ENCODE results near the gene ESYT3.
"Not testable (repeated sequence)": the region's sequence is repeated elsewhere in the genome, so short reads cannot be mapped to it uniquely, and the experiment has no call there.

Gene ESYT3

GRCh38 chr3:138495638-138496037 is 61.2 kb downstream of the ESYT3 start:
- DNase-seq = not testable (repeated sequence)

DNA sequence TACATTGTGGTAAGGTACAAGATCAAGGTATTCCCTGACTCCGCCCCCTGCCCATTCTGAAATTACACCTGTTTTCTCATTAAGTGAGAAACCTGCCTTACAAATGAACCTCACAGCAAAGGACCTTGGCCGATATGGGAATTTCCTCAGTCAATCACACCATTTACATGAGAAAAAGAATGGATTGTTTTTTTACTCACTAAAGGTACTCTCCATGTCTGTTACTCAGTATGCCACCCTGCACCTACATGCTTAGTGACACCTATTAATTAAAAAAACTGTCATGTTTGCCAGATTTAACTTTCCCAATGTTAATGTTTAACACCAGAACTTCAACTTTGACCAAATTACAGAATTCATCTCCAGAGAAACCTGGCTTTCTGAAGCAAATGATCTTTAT is 62.0 kb downstream of the ESYT3 start:
- no peak for DNase-seq

- DNase-seq = no peak
Measured at GRCh38 chr3:138497021-138497420, 62.6 kb downstream of the ESYT3 start.

GRCh38 chr3:138497851-138498250 is 63.4 kb downstream of the ESYT3 start:
- DNase-seq = no peak

GRCh38 chr3:138498991-138499390 is 64.6 kb downstream of the ESYT3 start:
- DNase-seq = no peak

GRCh38 chr3:138507524-138507923 is 73.1 kb downstream of the ESYT3 start:
- no peak for DNase-seq

DNA sequence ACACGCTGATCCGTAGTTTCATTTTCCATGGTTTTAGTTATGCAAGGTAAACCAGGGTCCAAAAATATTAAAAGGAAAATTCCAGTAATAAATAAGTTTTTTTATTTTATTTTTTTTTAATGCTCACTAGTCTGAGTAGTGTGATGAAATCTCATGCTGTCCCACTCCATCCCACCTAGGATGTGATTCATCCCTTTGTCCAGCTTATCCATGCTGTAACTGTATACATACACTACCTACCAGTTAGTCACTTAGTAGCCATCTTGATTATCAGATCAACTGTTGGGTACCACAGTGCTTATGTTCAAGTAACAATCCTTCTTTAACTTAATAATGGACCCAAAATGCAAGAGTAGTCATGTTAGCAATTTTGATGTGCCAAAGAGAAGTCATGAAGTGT is 75.2 kb downstream of the ESYT3 start:
- DNase-seq = no peak

DNA sequence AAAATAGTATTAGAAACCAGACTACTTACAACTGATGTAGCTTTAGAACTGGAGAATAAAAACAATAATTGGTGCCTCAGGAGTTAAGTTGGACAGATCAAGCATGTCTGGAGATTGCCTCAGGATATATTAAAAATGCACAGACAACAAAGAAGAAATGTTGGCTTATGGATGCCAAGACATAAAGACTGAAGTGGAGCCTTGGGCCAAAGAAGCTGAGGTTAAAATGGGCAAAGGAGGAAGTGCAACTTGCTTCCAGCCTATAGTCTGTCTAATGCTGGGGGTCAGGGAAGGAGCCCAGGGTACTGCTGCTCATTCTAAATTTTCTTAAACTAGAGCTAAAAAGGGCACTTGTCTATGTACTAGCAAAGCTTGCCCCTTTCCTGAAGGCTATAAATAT is 77.5 kb downstream of the ESYT3 start:
- DNase-seq = no peak

DNA sequence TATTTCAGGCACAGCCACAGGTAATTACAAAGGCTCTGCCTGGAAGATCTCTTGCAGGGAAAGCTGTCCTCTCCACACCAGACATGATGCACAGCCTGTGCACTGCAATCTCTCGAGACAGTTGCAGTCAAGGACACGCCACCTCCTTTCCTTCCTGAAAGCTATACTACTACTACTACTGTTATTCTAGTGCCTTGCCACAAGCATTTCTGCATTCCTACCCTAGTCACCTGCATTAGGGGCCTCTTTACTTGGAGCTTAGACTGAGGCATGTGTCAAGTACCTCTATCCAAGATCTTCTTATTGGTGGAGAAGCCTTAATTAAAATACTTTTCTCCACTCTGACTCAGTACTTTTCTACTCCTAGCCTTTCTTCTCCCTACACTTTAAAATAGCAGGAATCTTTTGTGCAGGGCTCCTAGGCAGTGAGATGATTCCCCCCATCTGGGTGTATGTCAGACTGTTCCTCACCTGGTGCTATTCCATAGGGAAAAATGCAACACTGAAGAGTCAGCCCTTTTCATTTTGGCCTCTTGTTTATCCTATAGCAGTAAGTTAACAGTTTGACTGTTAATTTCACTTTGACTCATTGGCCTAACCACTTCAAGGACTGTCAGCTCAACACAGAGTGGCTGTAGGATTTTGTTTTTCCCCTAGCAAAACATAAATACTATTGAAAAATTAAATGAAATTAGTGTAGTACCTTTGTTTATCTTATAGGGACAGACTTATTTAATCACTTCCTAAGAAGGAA is 78.9 kb downstream of the ESYT3 start:
- no peak for DNase-seq

GRCh38 chr3:138521445-138521844 is 87.0 kb downstream of the ESYT3 start:
- not testable (repeated sequence) for DNase-seq
